Activated effector memory CD4-positive, alpha-beta T cell treated with Interleukin-2 at 50 U/mL for 16 hours (primary cell): ENCODE results near the gene AFF3.

Experiments used
- DNase-seq: peaks from one replicate; pipeline ENCODE4 v3.0.0-alpha.2; 2020

Gene AFF3

DNA sequence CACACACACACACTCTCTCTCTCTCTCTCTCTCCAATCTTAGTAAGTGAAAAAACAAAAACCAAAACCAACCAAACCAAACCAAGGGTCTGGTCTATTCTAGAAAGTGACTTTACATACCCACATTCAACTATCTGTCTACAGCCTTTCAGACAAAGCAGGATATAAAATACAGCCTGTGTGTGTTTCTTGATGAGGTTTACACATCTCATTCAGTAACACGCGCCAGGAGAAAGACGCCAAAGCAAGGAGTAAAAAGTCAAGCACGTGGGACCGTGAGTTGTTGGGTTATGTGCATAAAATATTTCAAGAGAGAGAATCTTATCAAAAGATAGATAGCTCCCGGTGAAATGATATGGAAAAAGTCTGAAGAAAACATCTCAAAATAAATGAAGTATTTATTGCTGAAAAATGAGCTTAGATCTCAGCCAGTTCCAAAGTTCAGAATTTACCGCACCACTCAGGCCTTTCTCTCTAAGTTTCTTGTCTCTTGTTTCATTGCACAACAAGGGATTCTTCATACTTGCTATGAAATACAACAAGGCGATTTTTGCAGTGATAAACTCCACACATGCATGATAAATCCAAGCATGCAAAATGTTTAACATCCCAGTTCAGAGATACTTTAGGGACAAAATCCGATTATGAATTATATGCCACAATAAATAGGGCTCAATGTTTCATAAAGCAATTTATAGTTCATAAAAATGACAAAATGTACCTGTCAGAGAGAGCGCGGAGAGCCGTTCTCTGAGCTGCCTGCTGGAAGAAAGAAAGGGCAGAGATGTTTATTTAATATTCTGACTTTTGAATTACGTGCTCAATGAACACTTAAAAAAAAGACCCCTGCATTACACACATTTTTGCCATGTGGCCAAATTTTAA, 493.2 kb downstream of the AFF3 start:
- no peak for DNase-seq

DNA sequence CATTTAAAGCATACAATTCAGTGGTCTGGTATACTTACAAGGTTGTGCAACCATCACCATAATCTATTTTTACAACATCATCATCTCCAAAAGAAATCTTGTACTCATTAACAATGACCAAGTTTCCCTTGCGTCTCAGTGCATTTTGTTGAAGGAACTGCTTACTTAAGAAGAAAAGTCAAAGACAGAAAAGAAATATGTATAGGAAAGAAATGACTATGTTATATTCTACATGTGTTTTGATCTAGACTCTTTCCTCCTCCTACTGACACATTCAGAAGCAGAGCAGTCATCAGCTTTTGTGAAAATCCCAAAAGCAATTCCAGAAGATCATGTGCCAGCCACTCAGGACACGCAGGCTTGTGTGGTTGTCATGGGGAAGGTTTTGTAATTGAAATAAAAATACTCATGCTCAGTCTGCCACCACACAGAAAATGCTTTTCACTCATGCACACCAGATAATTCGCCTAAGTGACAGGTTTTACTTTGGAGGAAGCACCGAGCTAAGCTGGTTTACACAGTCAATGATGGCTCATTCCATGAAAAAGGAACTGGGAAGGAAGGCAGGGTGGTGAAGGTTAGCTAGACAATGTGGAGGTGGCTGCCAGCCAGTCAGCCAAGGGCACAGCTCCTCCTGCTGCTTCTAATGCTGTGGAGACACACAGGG, 494.1 kb downstream of the AFF3 start:
- no peak for DNase-seq

DNA sequence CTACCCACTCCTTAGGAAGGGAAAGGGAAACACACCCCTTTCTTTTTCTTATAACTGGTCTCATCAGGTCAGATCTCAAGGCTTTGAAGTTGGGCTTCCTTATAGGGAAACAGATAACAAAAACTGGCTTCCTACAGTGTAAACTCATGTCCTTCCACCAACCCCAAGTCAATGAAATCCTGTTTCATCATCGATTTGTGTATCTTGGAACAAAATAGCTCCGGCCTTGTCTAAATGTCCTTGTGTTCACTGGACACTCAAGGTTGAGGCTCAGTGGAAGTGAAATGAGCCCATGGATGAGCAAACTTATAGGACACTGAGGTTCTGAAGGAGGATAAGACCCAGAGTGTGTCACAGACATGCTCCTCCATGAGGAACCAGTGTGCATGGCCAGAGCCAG, 496.4 kb downstream of the AFF3 start:
- DNase-seq: no peak

DNA sequence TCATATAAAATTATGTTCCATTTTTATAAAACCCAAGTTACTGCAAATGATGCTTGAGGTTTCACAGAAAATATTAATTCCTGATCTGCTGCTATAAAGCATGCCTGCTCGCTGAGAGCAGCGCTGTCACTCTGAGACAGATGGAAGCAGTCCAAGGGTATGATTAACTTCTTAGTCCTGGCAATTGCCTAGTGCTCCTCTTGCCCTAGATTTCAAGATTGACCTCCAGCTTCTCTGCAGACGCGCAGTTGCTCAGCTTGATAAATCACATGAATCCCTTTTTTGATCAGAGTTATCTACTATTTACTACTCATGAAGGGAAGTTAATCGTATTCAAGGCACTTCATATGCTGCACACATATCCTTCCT, 498.0 kb downstream of the AFF3 start:
- DNase-seq: no peak

DNA sequence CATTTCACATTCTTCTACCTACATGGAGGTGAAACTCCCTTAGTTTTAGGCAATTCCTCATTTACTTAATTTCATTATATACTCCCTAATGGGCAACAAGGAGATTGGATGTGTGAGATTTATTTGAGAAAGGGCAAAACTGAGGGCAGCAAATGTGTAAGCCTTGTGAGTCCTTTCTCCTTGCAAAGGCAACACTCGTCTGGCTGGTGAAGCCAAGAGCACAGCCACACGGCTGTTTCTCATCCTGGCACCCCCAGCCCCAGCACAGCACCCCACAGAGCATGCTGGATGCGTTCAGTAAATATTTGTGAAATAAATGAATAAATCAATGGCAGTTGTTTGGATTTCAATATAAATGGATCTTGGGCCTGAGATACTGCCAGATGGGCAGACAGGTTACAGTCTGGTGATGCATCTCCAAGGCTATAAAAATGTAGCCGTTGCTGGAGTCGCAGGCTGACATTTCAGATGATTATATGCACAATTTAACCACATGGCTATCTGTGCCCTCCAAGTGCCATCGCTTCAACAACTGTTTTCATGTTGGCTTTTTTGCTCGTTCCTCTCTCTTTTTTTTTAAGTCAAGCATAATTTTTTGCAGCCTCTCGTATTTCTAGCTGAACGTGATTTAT, 498.5 kb downstream of the AFF3 start:
- DNase-seq: no peak

DNA sequence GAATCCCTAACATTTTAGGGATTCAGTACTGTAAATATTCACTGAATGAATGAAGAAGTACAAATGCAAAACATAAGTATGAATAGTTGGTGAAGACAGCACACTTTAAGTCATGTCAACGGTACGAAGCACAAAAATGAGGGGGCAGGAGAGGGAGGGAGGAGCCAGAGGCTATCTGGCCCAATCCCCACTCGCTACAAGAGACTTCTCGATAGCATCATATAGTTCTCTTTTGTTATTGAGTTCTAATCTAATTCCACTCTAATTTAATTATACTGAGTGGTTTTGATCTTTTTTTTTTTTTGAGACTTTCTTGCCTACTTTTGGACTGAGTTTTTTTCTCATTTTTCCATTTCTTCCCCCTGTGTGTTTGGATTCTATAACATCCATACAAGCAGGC, 500.4 kb downstream of the AFF3 start:
- DNase-seq: no peak

DNA sequence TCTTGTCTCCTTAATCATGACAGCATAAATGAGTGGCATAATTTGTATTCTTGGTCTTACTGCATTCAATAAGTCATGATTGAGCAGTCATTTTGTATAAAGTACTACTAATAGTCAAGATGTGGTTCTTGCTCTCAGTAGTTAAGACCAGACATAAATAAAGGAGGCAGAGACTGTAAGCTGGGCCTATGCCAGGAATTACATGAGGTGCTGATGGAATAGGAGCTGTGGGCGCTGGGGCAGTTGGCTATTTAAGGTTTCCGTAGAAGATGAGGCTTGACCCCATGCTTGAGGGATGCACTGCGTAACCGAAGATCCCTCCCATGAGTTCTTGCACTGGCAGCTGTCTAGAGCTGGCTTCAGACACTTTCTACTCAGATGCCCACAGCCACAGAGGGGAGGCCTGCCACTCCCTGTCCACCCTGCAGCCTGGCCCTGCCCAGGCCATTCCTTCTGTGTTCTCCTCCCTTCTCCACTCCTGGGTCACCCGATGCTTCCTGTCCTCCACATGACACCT, 501.7 kb downstream of the AFF3 start:
- no peak for DNase-seq

DNA sequence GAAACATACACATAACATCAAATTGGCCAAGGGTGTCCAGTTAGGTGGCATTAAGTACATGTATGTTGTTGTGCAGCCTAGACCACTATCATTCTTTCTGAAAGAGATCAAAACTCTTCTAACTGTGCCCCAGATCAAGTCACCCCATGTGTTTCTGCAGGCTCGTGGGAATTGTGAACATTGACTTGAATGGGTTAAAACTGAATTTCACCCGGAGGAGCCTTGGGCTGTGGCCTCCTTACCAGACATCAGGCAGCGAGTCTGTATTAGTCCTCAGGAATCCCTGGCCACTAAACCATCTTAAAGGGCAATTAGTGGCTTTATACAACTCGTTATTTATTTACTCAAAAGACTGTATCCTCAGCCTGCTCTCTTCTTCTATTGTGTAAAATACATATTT, 503.6 kb downstream of the AFF3 start:
- DNase-seq: no peak

DNA sequence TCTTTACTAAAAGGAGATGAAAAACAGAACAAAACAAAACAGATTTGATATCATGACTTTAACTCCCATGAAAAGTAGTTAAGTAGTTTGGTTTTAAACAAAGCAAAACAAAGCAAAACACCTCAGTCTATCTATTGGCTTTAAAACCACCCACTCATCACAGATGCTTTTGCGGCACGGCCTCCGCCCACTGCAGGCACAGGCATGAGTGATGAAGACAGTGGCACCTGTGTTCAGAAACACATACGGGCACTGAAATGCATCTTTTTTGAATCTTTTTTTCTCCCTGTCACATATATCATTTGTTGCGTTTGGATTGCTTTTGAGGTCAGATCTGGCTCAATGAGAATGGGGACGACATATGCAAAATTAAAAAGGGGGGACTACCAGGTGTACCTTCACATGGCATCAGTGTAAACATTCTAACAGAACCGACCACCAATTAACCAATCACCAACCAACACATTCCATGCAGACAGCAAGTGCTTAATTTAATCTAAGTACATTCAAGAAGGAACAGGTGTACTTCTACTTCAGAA, 505.2 kb downstream of the AFF3 start:
- DNase-seq: no peak

DNA sequence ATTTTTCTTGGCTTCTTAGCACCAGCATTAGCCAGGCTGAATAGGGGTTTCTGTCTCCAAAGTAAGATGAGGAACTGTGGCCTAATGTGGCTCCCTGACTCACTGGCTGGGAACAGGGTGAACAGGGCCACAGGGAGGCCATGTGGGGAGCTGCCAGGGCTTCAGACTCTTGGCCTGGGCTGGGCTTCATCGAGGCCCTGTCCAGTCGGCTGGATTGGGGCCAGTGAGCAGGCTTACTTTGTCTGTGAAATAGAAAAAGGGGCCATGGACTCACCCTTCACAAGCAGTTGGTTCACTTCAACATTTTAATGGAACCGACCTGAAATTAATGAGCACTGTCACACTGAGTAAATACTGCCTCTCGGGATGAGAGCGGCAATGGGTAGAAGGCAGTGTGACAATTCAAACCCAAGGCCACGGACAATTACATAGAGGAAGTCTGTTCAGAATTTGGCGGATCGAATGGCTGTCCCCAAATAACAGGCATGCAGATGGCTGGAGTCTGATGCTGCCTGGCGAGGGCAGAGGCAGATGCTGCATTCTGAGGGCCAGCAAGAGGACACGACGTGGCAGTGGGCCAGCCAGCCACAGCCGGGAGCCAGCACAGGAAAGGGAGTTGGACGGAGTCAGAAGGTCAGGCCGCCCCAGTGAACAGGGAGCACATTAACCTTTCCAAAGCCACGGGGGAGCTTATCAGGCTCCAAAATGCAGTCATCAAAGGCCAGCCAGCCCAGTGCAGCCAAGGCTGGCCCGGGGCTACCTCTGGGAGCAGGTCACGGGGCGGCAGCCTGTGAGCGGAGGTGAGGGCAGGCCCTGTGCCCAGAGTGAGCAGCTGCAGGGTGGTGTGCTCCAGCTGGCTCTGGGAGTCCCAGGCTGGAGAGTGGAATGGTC, 506.0 kb downstream of the AFF3 start:
- DNase-seq: no peak

DNA sequence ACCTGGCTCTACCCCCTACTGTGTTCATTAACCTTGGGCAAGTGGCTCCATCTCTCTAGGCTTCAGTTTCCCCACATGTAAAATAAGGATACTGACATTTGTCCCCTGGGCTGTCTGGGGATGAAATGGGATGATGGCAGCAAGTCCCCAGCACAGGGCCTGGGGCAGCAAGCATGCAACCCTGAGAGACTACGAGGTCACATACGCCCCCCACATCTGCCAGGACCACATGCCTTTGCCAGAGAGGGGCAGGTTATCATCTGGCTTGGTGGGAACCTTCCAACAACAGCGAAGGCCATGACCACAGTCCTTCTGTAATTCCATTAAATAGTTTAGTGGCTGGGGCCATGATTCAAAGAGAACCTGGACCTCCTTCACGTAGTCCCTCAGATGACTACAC, 506.7 kb downstream of the AFF3 start:
- no peak for DNase-seq

DNA sequence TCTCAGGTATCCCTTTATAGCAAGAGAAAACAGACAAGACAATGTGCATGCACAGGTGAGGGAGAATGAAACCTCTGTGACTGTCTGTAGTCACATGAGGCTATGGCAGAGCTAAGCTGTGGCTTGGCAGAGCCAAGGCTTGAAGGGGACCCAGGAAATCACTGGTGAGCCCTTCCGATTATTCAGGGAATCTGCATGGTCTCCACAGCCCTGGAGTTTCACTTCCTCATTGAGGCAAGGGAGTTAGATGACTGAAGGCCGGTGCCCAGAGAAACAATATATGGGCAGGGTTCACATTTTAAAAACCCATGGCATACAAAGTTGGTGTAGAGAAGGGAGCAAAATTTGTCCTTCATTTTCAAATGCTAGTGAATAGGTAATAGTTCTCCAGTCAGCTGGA, 508.2 kb downstream of the AFF3 start:
- no peak for DNase-seq

DNA sequence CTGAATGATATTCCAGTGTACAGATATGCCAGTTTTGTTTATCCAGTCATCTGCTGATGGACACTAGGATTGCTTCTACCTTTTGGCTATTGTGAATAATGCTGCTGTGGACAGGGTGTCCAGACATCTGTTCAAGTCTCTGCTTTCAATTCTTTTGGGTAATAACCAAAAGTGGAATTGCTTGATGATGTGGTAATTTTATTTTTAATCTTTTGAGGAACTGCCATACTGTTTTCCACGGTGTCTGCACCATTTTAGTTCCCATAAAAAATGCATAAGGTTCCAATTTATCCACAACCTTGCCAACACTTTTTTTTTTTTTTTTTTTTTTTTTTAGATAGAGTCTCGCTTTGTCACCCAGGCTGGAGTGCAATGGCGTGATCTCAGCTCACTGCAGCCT, 510.7 kb downstream of the AFF3 start:
- no peak for DNase-seq

DNA sequence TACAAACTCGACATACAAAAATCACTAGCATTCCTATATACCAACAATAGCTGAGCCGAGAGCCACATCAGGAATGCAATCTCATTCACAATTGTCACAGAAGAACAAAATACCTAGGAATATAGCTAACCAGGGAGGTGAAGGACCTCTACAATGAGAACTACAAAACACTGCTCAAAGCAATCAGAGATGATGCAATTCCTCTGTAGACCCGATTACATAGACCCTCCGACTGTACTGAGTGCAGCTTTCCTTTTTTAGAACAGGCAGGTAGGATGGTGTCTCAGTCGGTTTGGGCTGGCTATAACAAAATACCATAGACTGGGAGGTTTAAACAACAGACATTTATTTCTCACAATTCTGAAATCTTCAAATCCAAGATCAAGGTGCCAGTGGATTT, 513.1 kb downstream of the AFF3 start:
- no peak for DNase-seq

DNA sequence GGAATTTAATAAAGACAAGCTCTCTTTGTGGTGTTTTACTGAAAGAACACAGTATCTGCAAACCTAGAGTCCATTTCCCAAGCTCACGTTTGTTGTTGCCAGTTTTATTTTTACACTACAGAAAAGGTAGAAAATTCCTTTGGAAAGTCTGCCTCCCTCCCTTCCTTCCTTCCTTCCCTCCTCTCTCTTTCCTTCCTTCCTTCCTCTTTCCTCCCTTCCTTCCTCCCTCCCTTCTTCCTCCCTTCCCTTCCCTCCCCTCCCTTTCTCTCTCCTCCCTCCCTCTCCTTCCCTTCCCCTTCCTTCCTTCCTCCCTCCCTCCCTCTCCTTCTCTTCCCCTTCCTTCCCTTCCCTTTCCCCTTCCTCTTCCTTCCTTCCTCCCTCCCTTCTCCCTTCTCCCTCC, 516.2 kb downstream of the AFF3 start:
- no peak for DNase-seq

DNA sequence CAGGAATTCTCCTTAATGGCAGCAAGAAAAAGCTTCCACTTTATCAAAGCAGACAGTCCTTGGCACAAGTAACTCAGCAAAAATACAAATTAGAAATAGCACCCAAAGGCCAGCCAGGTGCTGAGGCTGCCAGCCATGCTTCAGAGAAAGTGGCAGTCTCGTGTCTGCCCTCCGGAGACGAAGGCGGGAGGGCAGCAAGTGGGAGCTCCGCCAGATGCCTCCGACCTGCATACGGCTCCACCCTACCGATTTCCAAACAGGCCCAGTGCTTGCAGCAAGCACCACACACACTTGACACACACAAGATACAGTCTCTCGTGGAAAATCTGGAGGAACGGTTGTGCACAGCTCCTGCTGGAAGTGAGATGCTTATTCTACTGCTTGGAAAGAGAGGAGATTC, 517.7 kb downstream of the AFF3 start:
- DNase-seq: no peak

DNA sequence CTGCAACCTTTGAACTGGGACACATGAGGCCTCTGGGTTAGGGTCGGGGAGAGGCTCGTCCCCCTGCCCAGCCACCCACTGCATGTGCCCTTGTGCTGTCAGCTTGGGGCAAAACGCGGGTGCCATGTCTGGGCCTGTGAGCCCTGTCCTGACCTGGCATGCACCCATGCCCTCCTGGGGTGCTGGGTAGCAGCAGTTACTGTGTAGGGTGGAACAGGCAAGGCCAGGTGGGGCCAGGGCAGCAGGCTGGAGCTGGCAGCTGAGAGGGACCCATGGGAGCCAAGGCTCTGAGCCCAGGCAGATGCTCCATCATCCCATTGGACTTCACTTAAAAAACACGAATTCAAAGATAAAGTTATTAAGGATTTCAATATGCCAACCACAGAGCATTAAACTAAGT, 518.8 kb downstream of the AFF3 start:
- no peak for DNase-seq

DNA sequence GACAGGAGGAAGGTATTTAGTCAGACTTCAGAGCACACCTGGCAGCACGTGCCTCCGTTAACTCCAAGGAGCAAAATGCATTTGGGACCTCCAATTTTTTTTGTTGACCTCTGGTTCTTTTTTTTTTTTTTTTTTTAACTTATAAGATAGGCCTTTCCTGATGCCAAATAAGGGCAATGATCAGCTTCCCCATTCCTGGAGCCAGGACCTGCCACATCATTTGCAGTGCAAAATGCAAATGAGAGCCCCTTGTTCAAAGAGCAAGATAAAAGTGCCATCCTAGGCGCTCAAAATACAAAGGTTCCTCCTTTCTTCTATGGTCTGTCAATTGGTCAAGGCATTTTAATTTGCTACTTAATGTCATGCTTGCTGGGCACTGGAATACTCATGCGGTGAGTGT, 519.4 kb downstream of the AFF3 start:
- no peak for DNase-seq

DNA sequence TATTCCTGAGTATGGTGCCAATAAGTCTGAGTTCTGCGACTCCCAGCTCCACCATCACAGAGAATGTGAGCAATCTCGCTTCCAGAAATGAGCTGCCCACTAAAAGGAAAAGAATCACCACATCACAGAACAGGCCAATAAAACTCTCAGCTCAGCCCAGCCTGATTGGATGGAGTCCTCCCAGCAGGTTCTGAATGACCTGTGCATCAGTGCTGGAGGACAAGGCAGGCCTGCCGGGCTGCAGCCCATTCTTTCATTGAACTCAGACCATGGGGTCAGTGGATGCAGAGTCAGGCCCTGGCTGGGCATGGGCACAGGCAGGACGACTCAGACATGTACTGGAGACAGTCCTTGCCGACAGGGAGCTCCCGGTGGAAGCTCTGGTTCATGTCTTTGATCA, 519.9 kb downstream of the AFF3 start:
- DNase-seq: no peak

DNA sequence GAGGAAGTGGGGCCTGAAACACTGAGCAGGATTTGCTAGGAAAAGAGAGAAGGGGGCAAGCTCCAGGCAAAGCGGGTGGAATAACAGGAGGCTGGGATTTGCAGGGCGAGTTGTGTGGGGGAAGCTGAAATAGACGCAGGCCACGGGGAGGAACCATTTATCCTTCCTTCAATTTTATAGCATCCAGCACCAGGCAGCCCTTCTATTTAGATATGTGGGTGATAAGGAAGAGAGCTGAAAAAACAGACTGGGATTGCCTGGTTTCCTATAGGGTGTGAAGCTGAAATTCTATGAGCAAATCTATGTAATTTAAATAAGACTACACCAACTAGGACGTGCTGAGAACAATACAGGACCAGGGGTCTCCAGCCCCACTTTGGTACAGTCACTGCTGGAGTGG, 520.6 kb downstream of the AFF3 start:
- DNase-seq: no peak

DNA sequence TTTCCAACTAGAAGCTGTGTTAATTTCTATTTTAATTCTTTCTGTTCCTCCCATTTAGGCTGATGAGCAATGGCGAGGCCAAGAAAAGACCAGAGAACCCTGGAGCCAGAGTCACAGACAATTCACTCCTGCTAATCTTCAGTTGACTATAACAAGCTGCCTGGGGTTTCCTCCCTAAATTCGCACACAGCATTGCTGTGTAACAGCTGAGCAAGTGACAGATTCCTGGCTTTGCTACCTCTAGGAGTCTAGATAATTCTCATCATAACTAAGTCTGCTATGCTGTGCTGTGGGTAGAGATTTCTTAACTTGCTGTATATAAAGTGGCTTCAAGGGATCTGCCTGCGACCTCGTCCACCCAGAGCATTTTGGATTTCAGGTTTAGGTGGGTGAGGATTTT, 521.3 kb downstream of the AFF3 start:
- DNase-seq: no peak

DNA sequence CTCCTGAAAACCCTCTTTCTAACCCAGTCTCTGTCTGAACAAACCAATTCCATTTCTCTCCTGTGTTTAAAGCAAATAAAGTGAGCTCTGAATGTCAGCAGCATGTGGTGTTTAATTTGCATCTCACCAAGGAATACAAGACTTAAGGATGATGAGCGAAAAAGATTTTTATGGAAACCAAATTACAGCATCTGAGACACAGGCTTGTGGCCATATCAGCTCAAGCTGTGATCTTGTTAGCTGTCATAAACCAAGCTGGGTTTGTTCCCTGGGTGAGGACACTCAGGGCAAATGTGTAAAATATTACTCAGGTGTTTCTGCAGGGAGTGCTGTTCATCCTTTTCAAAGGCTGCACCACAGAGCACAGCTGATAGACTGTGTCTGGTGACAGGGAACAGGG, 523.2 kb downstream of the AFF3 start:
- no peak for DNase-seq
